GM18498 (cell line): ENCODE data around the gene TERC.

Experiments used
- ATAC-seq: cut with Tn5 transposase; IDR thresholded peaks from one replicate; pipeline ENCODE4 v1.9.1; 2021; ENCODE audit warnings: mild to moderate bottlenecking, moderate library complexity; ENCODE audit not compliant: unreplicated experiment

TERC gene

GRCh38 chr3:169764882-169765612 lies at the start of gene TERC:
TSS of gene TERC (minus strand) at chr3:169765060.
- ATAC-seq: peak; percentile 79

GRCh38 chr3:169813757-169814517 lies 49.1 kb upstream of the TERC start:
- peak; percentile 86 for ATAC-seq

GRCh38 chr3:169813278-169813677 lies 48.4 kb upstream of the TERC start:
- ATAC-seq: no peak

GRCh38 chr3:169812332-169813235 lies 47.7 kb upstream of the TERC start, which contains the start of the genes LRRC34 and LRRIQ4:
TSS of gene LRRC34 (minus strand) at chr3:169812904. CDS start at chr3:169812548, 356 bp downstream.
TSS of gene LRRIQ4 (plus strand) at chr3:169812870. CDS start at chr3:169821922, 9,052 bp downstream.
- peak; percentile 73 for ATAC-seq

- peak; percentile 22 for ATAC-seq
Measured at GRCh38 chr3:169811631-169812331, 46.9 kb upstream of the TERC start.

- ATAC-seq: no peak
Measured at GRCh38 chr3:169809230-169809795, 44.5 kb upstream of the TERC start.

- ATAC-seq: no peak
Measured at GRCh38 chr3:169804681-169805080, 39.8 kb upstream of the TERC start.

GRCh38 chr3:169792359-169792758 lies 27.5 kb upstream of the TERC start:
- no peak for ATAC-seq

GRCh38 chr3:169790687-169791429 lies 26.0 kb upstream of the TERC start:
- ATAC-seq: no peak

GRCh38 chr3:169790219-169790618 lies 25.4 kb upstream of the TERC start:
- ATAC-seq: no peak

GRCh38 chr3:169787791-169788190 lies 22.9 kb upstream of the TERC start:
- ATAC-seq: no peak

- no peak for ATAC-seq
Measured at GRCh38 chr3:169787120-169787519, 22.3 kb upstream of the TERC start.

GRCh38 chr3:169781209-169781855 lies 16.5 kb upstream of the TERC start:
- ATAC-seq: no peak

GRCh38 chr3:169780742-169781141 lies 15.9 kb upstream of the TERC start:
- ATAC-seq: no peak

GRCh38 chr3:169777822-169778221 lies 13.0 kb upstream of the TERC start:
- ATAC-seq: no peak

GRCh38 chr3:169774186-169774585 lies 9.3 kb upstream of the TERC start:
- ATAC-seq: no peak

GRCh38 chr3:169772897-169773816 lies 8.3 kb upstream of the TERC start, which contains the start of gene MYNN:
TSS of gene MYNN (plus strand) at chr3:169773396. CDS start at chr3:169774296, 900 bp downstream.
- ATAC-seq: peak; percentile 85
